Osteocyte (in vitro differentiated cells): ENCODE data around the gene PRDM2. TPM values are rescaled to one million over a fixed set of nuclear protein-coding genes. Genes with fewer than 3 reads are reported as not detected.
"Not testable (repeated sequence)": the region's sequence is repeated elsewhere in the genome, so short reads cannot be mapped to it uniquely, and the experiment has no call there.

Experiments used
- DNase-seq: peaks from one replicate; pipeline ENCODE4 v3.0.0; 2021; ENCODE audit warnings: mixed read lengths; ENCODE audit not compliant: unreplicated experiment; ENCODE audit errors: extremely low spot score
- H3K27ac Mint-ChIP-seq: one replicate; pipeline ENCODE4 v1.8.0; 2021; ENCODE audit warnings: mild to moderate bottlenecking, mixed read lengths; ENCODE audit not compliant: unreplicated experiment
- H3K27me3 Mint-ChIP-seq: one replicate; pipeline ENCODE4 v1.8.0; 2021; ENCODE audit warnings: mixed read lengths; ENCODE audit not compliant: unreplicated experiment
- H3K36me3 Mint-ChIP-seq: one replicate; pipeline ENCODE4 v1.8.0; 2021; ENCODE audit warnings: mixed read lengths; ENCODE audit not compliant: unreplicated experiment
- H3K4me1 Mint-ChIP-seq: one replicate; pipeline ENCODE4 v1.8.0; 2021; ENCODE audit warnings: mixed read lengths; ENCODE audit not compliant: unreplicated experiment
- H3K4me3 Mint-ChIP-seq: one replicate; pipeline ENCODE4 v1.8.0; 2021; ENCODE audit warnings: mild to moderate bottlenecking, moderate library complexity, mixed read lengths; ENCODE audit not compliant: unreplicated experiment
- H3K9me3 Mint-ChIP-seq: one replicate; pipeline ENCODE4 v1.8.0; 2021; ENCODE audit warnings: mixed read lengths; ENCODE audit not compliant: unreplicated experiment
- total RNA-seq: library from RNA; stranded (reverse); gene quantifications from 2 replicates; pipeline ENCODE4 v1.2.1, GENCODE V29; 2021
- TF ChIP-seq, protein P1 (sequence below): fragments of 200-600 bp; sonication (generic); IDR thresholded peaks from 2 replicates; pipeline ENCODE4 v1.5.0; 2021; ENCODE audit warnings: antibody characterized with exemption, mild to moderate bottlenecking, moderate library complexity

The PRDM2 gene
- total RNA-seq, 1 donor from 2014 or later: 51.7 TPM

DNA sequence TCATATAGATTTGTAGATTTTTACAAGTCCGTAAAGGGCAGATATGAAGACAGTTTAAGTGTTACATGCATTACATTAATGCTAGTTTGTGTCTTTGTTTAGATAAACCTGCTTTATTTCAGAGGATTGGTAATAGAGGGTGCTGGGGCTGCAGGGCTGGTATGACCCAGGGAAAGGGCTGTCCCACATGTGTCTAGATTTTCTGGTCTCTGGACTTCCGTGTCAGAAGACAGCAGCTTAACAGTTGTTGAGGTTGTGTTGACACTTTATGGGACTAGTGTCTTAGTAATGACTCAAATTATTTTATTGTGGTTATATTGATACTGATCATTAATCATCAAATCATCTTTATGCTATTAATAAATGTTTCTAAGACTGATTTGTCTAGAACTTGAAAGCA is 10.1 kb downstream of the PRDM2 start:
- no peak for DNase-seq
- Mint-ChIP-seq H3K27me3 (no peaks in the 10 kb centered on the region), H3K9me3 (no peaks in the 10 kb centered on the region), H3K27ac (no peak overlapping the region), H3K36me3 (no peaks in the 10 kb centered on the region), H3K4me3 (no peak overlapping the region), H3K4me1 (peaks cover 32% of the 10 kb centered on the region)
- TF ChIP-seq, protein P1, sequence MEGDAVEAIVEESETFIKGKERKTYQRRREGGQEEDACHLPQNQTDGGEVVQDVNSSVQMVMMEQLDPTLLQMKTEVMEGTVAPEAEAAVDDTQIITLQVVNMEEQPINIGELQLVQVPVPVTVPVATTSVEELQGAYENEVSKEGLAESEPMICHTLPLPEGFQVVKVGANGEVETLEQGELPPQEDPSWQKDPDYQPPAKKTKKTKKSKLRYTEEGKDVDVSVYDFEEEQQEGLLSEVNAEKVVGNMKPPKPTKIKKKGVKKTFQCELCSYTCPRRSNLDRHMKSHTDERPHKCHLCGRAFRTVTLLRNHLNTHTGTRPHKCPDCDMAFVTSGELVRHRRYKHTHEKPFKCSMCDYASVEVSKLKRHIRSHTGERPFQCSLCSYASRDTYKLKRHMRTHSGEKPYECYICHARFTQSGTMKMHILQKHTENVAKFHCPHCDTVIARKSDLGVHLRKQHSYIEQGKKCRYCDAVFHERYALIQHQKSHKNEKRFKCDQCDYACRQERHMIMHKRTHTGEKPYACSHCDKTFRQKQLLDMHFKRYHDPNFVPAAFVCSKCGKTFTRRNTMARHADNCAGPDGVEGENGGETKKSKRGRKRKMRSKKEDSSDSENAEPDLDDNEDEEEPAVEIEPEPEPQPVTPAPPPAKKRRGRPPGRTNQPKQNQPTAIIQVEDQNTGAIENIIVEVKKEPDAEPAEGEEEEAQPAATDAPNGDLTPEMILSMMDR: no peak

DNA sequence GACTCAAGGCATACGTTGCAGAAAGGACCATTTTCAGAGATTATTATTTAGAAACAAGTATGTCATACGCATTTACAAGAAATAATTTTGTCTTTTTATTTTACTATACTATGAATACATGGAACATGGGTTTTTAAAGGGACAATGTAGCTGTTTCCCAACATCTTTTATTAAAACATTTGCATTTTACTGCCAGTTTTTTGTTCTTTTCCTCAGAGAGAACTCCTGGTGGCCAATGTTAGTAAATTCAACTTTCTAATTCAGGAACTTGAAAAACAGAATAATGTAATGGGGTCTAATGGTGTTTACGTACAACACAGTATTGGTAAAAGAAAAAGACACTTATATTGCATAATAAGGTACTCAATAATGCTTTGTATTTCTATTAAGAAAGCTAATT is 14.9 kb downstream of the PRDM2 start:
- Mint-ChIP-seq H3K4me3 (no peak overlapping the region), H3K36me3 (peaks cover 4% of the 10 kb centered on the region), H3K4me1 (peaks cover 5% of the 10 kb centered on the region), H3K27ac (no peak overlapping the region), H3K9me3 (no peaks in the 10 kb centered on the region), H3K27me3 (no peaks in the 10 kb centered on the region)
- TF ChIP-seq, protein P1: peak; percentile 40
- no peak for DNase-seq

DNA sequence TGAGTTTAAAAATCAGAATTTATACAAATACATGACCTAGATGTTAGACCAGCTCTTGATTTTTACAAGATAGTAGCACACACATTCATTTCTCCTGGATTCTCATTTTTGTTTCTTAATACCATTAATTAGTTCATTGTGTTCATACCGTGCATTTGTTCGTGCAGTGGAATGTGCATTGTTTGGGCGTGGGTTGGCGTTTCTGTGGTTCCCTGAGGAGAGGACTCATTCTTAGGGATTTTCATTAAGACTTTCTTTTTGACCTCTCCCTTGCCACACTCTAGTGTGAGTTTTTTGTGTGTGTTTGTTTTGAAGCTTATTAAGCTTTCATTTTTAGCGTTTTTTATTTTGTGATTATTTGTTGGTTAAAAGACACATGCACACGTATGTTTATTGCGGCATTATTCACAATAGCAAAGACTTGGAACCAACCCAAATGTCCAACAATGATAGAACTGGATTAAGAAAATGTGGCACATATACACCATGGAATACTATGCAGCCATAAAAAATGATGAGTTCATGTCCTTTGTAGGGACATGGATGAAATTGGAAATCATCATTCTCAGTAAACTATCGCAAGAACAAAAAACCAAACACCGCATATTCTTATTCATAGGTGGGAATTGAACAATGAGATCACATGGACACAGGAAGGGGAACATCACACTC is 15.8 kb downstream of the PRDM2 start:
- H3K27me3 Mint-ChIP-seq, H3K27ac Mint-ChIP-seq, DNase-seq, H3K9me3 Mint-ChIP-seq, H3K4me3 Mint-ChIP-seq, H3K36me3 Mint-ChIP-seq, H3K4me1 Mint-ChIP-seq: not testable (repeated sequence)

DNA sequence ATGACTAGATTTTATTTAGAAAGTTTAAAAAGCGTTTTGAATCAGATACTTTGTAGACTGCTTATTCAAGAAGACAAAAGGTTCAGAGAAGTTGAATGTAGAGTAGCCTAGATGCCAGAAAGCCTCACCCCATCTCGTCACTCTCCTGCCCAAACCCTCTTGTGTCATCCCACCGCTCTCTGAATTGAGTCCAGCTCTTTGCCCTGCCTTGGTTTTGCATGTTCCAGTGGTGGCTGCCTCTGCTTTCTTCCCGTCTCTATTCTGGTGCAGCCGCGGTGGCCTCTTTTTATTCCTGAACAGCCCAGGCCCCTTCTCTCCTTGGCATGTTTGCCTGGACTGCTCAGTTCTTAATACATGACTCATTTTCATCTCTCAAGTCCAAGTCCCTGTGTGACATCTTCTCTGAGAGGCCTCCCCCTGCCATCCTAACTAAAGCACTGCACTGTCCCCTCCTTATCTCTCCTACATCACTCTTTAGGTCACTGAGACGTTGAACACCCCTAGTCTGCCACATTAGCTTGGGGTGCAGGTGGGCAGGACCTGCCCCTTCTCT is 22.9 kb downstream of the PRDM2 start:
- Mint-ChIP-seq H3K4me1 (peaks cover 12% of the 10 kb centered on the region), H3K9me3 (no peaks in the 10 kb centered on the region), H3K4me3 (no peak overlapping the region), H3K36me3 (no peaks in the 10 kb centered on the region), H3K27me3 (no peaks in the 10 kb centered on the region), H3K27ac (no peak overlapping the region)
- no peak for DNase-seq
- TF ChIP-seq, protein P1: no peak

DNA sequence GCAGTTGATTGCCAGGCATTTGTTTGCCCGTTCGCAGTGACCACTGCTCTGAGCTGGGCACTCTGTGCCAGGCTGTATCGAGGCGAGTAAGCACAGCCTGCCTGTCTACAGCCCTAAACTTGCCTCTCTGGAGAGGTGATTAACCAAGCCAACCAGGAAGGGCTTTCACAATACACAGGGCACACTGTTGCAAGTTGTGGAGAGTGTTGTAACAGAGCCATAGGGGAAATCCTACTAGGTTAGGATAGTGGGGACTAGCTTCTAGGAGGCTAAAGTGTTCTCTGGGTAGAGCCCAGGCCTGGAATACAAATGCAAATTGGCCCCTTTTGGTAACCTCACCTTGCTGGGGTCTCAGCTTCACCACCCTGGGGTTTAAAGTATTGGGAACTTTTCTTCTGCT is 23.8 kb downstream of the PRDM2 start:
- DNase-seq: no peak
- H3K27ac Mint-ChIP-seq: no peak overlapping the region
- H3K4me3 Mint-ChIP-seq: no peak overlapping the region
- no peaks in the 10 kb centered on the region for H3K9me3 Mint-ChIP-seq
- H3K4me1 Mint-ChIP-seq: peaks cover 21% of the 10 kb centered on the region
- TF ChIP-seq, protein P1: no peak
- H3K36me3 Mint-ChIP-seq: no peaks in the 10 kb centered on the region
- H3K27me3 Mint-ChIP-seq: no peaks in the 10 kb centered on the region
